NCI-H748 treated with DMSO at 0.1 percent for 48 hours (cell line): ENCODE measurements around the gene ACTRT2.

Source experiments
- DNase-seq: peaks from one replicate; lab custom pipeline; 2025; lab: John Stamatoyannopoulos, UW

Gene ACTRT2

DNA sequence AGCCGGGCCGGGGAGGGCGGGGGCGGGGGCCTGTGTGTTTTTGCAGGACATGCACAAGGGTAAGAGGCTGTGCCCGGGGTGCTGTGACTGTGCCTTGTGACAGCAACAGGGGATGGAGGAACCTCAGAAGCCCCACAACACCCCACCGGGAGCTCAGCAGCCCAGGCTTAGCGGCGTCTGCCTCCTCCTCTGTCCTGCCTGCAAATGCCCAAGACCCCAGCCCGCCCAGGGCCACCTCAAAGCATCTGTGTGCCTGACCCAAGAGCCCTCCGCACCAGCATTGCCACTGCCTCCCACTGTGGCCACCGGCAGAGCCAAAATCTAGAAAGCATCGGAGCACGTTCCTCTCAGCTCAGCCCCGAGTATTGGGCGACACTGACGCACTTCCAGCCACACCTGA is 2.7 kb upstream of the ACTRT2 start:
- no peak for DNase-seq

- no peak for DNase-seq
Observed at GRCh38 chr1:3019007-3019515, 2.2 kb upstream of the ACTRT2 start.

GRCh38 chr1:3019516-3020051 is 1.7 kb upstream of the ACTRT2 start:
- DNase-seq = no peak

DNA sequence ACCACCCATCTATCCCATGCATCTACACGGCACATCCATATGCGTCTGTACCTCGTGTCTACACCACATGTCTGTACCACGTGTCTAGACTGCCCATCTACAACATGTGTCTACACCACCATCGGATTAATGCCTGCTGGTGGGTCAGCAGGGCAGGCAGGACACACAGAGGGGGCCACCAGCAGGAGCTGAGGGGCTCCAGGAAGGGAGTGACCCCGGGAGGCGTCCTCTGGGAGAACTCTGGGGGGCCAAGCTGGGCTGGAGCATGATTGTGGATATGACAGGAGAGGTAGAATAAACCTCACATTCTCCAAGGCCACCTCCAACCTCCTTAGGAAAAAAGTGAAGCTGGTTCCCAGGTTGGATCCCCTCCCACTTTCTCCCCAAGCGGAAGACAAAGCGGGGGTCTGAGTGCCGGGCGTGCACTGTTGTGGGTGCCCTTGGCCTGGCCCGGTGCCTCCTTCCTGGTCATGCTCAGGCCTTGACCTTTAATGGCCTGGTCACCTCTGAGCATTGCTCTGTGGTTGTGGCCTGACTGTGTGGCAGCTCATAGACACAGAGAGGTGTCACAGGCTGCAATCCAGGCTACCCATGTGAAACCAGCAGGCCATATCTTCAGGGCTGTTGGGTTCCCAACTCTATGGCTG is 881 bp upstream of the ACTRT2 start:
- no peak for DNase-seq

DNA sequence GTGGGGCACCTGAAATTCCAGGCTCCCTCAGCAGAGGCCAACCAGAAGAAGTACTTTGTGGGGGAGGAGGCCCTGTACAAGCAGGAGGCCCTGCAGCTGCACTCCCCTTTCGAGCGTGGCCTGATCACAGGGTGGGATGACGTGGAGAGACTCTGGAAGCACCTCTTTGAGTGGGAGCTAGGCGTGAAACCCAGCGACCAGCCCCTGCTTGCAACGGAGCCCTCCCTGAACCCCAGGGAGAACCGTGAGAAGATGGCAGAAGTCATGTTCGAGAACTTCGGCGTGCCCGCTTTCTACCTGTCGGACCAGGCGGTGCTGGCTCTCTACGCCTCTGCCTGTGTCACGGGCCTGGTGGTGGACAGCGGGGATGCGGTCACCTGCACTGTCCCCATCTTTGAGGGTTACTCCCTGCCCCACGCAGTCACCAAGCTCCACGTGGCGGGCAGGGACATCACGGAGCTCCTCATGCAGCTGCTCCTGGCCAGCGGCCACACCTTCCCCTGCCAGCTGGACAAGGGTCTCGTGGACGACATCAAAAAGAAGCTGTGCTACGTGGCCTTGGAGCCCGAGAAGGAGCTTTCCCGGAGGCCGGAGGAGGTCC is 634 bp downstream of the ACTRT2 start:
- no peak for DNase-seq

GRCh38 chr1:3022511-3022973 is 1.3 kb downstream of the ACTRT2 start:
- no peak for DNase-seq

- no peak for DNase-seq
Observed at GRCh38 chr1:3022976-3023375, 1.7 kb downstream of the ACTRT2 start.

- DNase-seq = no peak
Observed at GRCh38 chr1:3024019-3024418, 2.8 kb downstream of the ACTRT2 start.

DNA sequence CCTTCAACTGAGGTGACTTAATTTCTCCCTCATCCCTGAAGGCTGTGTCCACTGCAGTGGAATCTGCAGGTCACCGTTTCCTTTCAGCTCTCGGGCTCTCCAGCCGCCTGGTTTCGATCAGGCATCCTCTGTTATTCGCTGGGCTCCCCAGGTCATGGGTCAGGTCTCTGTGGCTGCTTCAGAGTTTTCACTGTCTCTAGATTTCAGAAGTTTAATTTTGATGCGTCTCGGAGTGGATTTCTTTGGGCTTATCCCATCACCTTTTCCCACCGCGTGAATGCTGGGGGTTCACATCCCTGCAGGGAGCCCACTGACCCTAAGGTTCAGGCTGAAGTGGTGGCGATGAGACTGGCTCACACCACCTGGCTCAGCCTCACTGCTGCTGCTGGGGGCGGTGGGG is 3.3 kb downstream of the ACTRT2 start:
- no peak for DNase-seq

DNA sequence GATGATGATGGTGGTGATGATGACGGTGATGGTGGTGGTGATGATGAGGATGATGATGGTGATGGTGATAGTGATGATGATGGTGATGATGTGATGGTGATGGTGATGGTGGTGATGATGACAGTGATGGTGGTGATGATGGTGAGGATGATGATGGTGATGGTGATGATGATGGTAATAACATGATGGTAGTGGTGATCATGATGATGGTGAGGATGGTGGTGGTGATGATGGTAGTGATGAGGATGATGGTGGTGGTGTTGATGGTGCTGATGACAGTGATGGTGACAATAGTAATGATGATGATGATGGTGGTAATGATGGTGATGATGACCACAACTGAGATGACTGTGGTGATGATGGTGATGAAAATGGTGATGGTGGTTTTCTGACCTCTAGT is 4.9 kb downstream of the ACTRT2 start:
- DNase-seq = no peak

GRCh38 chr1:3026581-3027391 is 5.5 kb downstream of the ACTRT2 start:
- DNase-seq = no peak

DNA sequence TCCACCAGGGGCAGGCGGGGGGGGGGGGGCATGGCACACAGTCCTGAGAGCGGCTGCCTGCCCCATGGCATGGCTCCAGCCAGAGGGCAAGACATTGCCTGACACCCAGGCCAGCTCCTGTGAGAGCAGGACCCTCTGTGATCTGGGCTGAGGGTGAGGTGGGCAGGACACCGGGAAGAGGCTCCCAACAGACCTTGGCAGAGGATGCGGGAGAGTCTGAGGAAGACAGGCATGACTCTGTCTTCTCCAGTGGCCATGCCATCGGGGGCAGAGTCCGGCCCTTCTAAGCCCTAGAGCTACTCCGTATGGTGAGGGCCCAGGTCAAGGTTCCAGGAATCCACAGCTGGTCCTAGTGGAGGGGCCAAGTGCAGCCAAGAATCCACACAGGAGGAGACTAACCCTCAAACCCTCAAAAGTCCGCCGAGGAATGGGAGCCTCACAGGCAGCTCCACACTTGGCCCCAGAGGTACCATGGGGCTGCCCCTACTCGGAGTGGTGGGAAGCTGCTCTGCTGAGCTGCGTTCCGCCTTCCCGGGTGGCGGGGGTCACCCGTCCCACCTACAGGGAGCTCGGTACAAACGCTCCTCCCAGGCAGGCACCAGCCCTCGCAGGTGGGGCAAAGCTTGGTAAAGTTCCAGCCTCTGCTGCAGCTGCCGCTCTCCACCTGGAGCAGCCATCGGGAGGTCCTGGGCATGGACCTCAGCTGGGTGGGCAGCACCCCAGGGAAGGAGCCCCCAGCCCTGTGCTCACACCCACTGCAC is 6.5 kb downstream of the ACTRT2 start:
- DNase-seq = no peak

DNA sequence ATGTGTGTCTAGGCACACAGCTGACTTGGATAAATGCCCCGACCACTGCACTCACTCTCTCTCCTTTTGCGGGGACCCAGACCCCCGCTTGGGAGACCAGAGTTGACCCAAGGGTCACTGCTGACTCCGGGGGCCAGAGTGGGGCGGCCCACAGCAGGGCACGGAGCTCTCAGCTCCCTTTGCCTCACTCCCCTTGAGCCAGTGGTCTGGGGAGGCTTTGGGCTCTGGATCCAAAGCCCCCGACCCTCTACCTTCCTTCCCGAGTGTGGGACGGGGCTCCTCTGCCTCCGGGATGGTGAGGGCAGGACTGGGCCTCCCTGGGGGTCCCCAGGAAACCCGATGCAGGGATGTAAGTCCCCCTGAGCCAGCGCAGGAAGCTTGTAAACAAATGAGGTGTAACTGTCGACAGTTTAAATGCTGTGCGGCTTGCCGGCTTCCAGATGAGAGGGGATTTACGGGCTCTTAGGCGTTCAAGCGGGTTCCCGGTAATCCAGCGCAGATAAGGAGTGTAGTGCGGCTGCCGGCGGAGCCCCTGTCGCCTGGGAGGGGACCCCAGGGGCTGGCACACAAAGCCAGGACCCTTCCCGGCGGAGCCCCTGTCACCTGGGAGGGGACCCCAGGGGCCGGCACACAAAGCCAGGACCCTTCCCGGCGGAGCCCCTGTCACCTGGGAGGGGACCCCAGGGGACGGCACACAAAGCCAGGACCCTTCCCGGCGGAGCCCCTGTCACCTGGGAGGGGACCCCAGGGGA is 7.4 kb downstream of the ACTRT2 start:
- DNase-seq = no peak

GRCh38 chr1:3029481-3029961 is 8.3 kb downstream of the ACTRT2 start:
- DNase-seq = no peak

GRCh38 chr1:3029991-3030662 is 8.9 kb downstream of the ACTRT2 start:
- DNase-seq = no peak

DNA sequence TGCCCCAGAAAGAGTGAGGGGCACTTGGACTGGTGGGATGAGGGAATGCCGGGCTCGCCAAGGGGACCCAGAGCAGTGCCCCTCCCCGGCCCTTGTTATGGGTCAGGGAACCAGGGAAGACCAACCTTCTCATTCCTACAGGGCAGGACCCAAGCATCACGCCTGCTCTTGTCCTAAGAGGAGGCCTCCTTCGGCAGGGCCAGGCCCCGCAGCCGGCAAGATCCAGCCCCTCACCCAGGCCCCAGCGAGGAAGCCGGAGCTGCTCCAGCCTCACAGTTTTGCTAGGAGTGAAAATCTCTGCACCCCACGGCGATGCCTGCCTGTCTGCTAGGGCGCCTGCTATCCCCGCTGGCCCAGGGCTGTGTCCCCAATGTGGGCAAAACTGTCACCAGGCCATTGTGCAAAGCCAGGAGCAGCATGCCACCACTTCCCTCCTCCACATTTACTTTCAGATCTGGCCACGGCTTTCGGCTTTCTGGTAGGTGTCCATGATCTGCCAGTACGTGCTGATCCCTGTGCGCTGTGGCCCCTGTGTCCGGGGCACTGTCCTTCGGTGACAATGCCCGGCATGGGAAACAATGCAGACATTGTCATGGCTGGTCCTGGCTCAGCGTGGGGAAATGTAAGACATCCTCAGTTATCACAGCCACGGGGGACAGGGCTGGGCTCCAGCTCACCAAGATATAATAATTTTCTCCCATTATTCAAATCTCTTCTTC is 9.6 kb downstream of the ACTRT2 start:
- DNase-seq = no peak

DNA sequence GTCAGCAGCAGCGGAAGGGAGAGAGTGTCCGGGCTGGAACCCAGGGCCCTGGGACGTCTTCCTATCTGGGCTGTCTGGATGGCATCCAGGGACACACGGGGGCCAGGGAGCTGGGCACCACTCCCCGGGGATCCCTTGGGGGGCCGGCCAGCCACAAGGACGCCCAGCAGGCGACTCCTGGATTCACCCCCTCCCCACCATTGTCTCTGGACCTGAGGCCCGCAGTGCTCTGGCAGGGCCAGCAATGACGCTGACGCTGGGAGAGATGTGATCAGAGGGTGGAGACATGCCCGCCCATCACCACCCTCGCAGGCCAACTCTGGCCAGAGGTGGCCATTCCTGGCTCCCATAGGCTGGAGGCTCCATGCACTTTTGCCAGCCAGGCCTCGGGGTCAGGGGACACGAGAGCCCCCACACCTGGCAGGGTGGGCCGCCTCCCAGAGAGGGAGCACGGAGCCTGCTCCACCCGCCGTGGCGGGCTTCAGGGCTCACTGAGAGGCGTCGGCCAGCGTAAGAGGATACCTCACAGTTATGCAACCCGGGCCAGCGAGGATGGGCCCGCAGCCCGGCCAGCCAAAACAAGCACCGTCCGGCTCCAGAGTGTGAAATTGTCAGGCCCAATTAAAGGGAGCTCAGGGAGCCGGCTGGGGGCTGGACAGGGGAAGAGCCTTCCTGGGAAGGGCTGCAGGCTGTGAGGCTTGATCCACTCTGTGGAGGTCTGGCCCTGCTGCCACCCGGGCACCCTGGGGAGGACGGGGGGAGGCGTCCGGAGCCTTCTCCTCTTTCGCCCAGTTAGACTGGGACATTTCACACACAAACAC is 10.3 kb downstream of the ACTRT2 start:
- no peak for DNase-seq

DNA sequence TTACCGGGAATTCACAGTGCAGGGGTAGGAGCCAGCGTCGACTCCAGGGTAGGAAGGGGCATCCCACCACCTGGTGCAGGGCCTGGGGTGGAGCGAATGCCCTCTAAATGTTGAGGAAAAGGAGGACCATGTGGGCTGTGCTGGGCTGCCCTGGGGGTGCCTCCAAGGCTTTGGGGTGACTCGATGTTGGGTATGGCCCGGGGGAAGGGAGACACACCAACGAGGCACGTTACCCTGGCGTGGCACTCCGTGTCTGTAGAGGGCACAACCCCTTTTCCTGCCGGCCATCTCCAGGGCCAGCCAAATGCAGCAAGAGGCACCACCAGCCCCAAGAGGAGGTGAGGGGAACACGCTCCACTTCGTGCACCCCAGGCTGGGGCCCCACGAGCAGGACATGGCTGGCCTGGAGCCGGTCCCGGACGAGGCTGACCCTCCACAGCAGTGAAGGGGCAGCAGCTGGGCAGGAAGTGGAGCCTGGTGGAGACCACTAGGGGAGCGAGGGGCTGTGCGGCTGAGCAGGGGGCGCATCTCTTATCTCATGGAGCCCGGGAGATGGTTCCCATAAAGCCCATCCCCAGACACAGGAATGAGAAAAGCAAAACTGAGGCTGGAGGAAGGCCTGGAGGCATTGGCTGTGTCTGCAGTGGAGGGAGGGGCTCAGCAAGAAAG is 11.2 kb downstream of the ACTRT2 start:
- no peak for DNase-seq
